HepG2 (cell line): ENCODE data around the gene SPAG9. TPM values are rescaled to one million over a fixed set of nuclear protein-coding genes. Genes with fewer than 3 reads are reported as not detected.
A peak's percentile ranks its signal among the peaks of the same experiment; 100 is the strongest.

Source experiments
- BORCS8-MEF2B ChIP-seq: sonication (generic); formaldehyde crosslinking; IDR thresholded peaks from 2 replicates; pipeline ENCODE4 v1.8.0; 2022; ENCODE audit warnings: mild to moderate bottlenecking, missing genetic modification reagents
- CBFB ChIP-seq: sonication (generic); formaldehyde crosslinking; IDR thresholded peaks from 2 replicates; pipeline ENCODE4 v1.4.0; 2020; ENCODE audit warnings: missing genetic modification reagents
- CC2D1A ChIP-seq: sonication (generic); formaldehyde crosslinking; IDR thresholded peaks from 2 replicates; pipeline ENCODE4 v1.8.1; 2023; ENCODE audit warnings: mild to moderate bottlenecking, missing genetic modification reagents
- HNRNPUL1 ChIP-seq: fragments of 200-400 bp; formaldehyde crosslinking; IDR thresholded peaks from 2 replicates; pipeline ENCODE4 v1.6.1; 2017; ENCODE audit warnings: low read depth, mild to moderate bottlenecking, low read length, moderate library complexity
- KDM4B ChIP-seq: sonication (generic); formaldehyde crosslinking; IDR thresholded peaks from 2 replicates; pipeline ENCODE4 v1.4.0; 2020; ENCODE audit warnings: missing genetic modification reagents
- KDM5B ChIP-seq: sonication (generic); formaldehyde crosslinking; IDR thresholded peaks from 2 replicates; pipeline ENCODE4 v1.4.0; 2020; ENCODE audit warnings: missing genetic modification reagents, mild to moderate bottlenecking, borderline replicate concordance
- MAZ ChIP-seq, 2 experiments: sonication (generic) in 1 of 2; formaldehyde crosslinking in 1 of 2; IDR thresholded peaks; 2 replicates each; pipeline versions ENCODE4 v1.5.0 to v1.6.1; 2012 to 2020; ENCODE audit warnings: low read depth in 2 of 2, mild to moderate bottlenecking in 2 of 2, borderline replicate concordance in 1 of 2, improper control_type of control experiment in 1 of 2, low read length in 1 of 2, missing genetic modification reagents in 1 of 2, moderate library complexity in 1 of 2
- NAIF1 ChIP-seq: sonication (generic); formaldehyde crosslinking; IDR thresholded peaks from 2 replicates; pipeline ENCODE4 v1.5.0; 2020; ENCODE audit warnings: mild to moderate bottlenecking, missing genetic modification reagents, borderline replicate concordance
- NFE2 ChIP-seq: sonication (generic); formaldehyde crosslinking; IDR thresholded peaks from 2 replicates; pipeline ENCODE4 v1.4.0; 2020; ENCODE audit warnings: missing genetic modification reagents
- NFE2L1 ChIP-seq: sonication (generic); formaldehyde crosslinking; IDR thresholded peaks from 2 replicates; pipeline ENCODE4 v1.4.0; 2020; ENCODE audit warnings: missing genetic modification reagents, mild to moderate bottlenecking, borderline replicate concordance
- PHB2 ChIP-seq: fragments of 450-650 bp; IDR thresholded peaks from 2 replicates; pipeline ENCODE4 v1.6.1; 2018; ENCODE audit not compliant: partially characterized antibody
- PITX1 ChIP-seq: sonication (generic); formaldehyde crosslinking; IDR thresholded peaks from 2 replicates; pipeline ENCODE4 v1.5.1; 2020; ENCODE audit warnings: mild to moderate bottlenecking, missing genetic modification reagents
- RFXANK ChIP-seq: IDR thresholded peaks from 2 replicates; pipeline ENCODE4 v1.6.1; 2016
- TOE1 ChIP-seq: sonication (generic); formaldehyde crosslinking; IDR thresholded peaks from 2 replicates; pipeline ENCODE4 v1.4.0; 2020; ENCODE audit warnings: mild to moderate bottlenecking, missing genetic modification reagents
- ZNF136 ChIP-seq: sonication (generic); formaldehyde crosslinking; IDR thresholded peaks from 2 replicates; pipeline ENCODE4 v1.8.1; 2022; ENCODE audit warnings: low read depth, mild to moderate bottlenecking, moderate library complexity, missing genetic modification reagents
- ZNF138 ChIP-seq: sonication (generic); formaldehyde crosslinking; IDR thresholded peaks from 2 replicates; pipeline ENCODE4 v1.5.0; 2020; ENCODE audit warnings: mild to moderate bottlenecking, low read depth, missing genetic modification reagents
- ZNF331 ChIP-seq: sonication (generic); formaldehyde crosslinking; IDR thresholded peaks from 2 replicates; pipeline ENCODE4 v1.4.0; 2020; ENCODE audit warnings: missing genetic modification reagents
- ZNF383 ChIP-seq: sonication (generic); formaldehyde crosslinking; IDR thresholded peaks from 2 replicates; pipeline ENCODE4 v1.4.0; 2020; ENCODE audit warnings: missing genetic modification reagents, mild to moderate bottlenecking, borderline replicate concordance
- ZNF44 ChIP-seq: sonication (generic); formaldehyde crosslinking; IDR thresholded peaks from 2 replicates; pipeline ENCODE4 v1.5.1; 2020; ENCODE audit warnings: mild to moderate bottlenecking, missing genetic modification reagents
- ZNF768 ChIP-seq: sonication (generic); formaldehyde crosslinking; IDR thresholded peaks from 2 replicates; pipeline ENCODE4 v1.4.0; 2020; ENCODE audit warnings: missing genetic modification reagents
- polyA plus RNA-seq, 8 experiments: library from polyadenylated mRNA; depleted of rRNA in 3 of 8; stranded (reverse) in 7 of 8; unstranded in 1 of 8; fragments of >200 nt; fragmentation: Illumina TruSeq in 4 of 8; extraction: Trizol in 4 of 8; gene quantifications; 2 replicates each; pipeline versions ENCODE4 v1.2.1 to v1.2.3, GENCODE V29; 2011 to 2016; ENCODE audit warnings: low read depth in 4 of 8, missing spikeins in 1 of 8, mixed read lengths in 1 of 8; ENCODE audit not compliant: insufficient read depth in 1 of 8
- total RNA-seq, 5 experiments: library from RNA; depleted of rRNA; stranded (reverse); fragments of >200 nt; fragmentation: Illumina TruSeq; extraction: Trizol; gene quantifications; 2 replicates each; pipeline ENCODE4 v1.2.3, GENCODE V29; 2016; ENCODE audit warnings: low read depth in 1 of 5
- TF ChIP-seq, protein P1 (sequence below): IDR thresholded peaks from 2 replicates; pipeline ENCODE4 v1.6.1; 2018; ENCODE audit warnings: missing genetic modification reagents
- TF ChIP-seq, protein P2 (sequence below): IDR thresholded peaks from 2 replicates; pipeline ENCODE4 v1.6.1; 2016; ENCODE audit warnings: low read depth
- TF ChIP-seq, protein P3 (sequence below): sonication (generic); formaldehyde crosslinking; IDR thresholded peaks from 2 replicates; pipeline ENCODE4 v1.4.0; 2020; ENCODE audit warnings: mild to moderate bottlenecking, missing genetic modification reagents

The SPAG9 gene
- total and polyA plus RNA-seq, 2 of the 13 experiments (the other 11 are each of a cell fraction or from before 2014, with no cell fraction given): 43.2 to 78.6 TPM

DNA sequence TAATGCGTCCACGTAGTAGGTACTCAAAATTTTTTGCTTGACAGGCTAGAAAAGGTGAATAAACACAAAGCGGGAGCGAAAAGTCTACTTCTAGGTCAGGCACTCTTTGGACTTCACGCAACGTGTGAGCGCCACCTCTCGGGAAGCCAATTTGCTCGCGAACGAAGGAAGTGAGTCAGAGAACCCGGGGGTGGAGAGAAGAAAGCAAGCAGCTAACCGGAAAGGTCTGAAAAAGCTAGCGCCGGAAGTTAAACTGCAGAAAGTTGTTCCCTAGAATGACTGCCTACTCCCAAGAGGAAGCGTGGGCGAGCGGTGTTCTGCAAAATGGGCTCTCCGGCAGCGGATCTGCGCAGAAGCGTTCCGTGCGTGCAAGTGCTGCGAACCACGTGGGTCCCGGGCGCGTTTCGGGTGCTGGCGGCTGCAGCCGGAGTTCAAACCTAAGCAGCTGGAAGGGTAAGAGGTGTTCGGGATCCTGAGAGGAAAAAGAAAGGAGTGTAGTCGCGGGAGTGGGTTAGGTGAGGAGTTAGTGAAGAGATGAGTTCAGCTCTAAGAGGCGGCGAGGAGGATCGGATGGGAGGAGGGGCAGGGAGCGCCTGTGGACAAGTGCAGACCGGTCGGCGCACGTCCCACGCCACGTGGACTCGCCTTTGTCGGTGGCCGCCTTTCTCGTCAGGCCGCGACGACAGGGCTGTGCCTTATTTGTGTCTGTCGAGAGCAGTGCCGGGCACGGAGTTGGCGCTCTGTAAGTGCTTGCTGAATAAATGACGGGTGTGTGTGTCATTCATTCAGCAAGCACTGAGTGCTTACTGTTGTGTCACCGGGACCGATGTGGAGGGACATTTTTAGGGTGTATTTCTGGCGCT lies 32.8 kb upstream of the SPAG9 start, which contains the start of gene NME1 (continued):
- peak; percentile 90; the same call in 1 of the 2 replicates for TF ChIP-seq MAZ (IDR thresholded peaks at IDR 0.05; ENCODE audit: borderline replicate concordance, low read depth, low read length)
- TF ChIP-seq MAZ (CRISPR knock-in tag; IDR thresholded peaks at IDR 0.05; ENCODE audit: low read depth): peak; percentile 81
- peak; percentile 96 for TF ChIP-seq RFXANK (CRISPR knock-in tag)
- peak; percentile 98 for TF ChIP-seq KDM4B
- no peak for TF ChIP-seq PHB2
- TF ChIP-seq, protein P1, sequence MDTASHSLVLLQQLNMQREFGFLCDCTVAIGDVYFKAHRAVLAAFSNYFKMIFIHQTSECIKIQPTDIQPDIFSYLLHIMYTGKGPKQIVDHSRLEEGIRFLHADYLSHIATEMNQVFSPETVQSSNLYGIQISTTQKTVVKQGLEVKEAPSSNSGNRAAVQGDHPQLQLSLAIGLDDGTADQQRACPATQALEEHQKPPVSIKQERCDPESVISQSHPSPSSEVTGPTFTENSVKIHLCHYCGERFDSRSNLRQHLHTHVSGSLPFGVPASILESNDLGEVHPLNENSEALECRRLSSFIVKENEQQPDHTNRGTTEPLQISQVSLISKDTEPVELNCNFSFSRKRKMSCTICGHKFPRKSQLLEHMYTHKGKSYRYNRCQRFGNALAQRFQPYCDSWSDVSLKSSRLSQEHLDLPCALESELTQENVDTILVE: peak; percentile 99
- TF ChIP-seq CC2D1A (CRISPR knock-in tag): peak; percentile 95
- TF ChIP-seq NFE2L1 (CRISPR knock-in tag): peak; percentile 90; the same call in 1 of the 2 replicates
- peak; percentile 93; the same call in 1 of the 2 replicates for TF ChIP-seq ZNF44 (CRISPR knock-in tag)
- TF ChIP-seq ZNF383 (CRISPR knock-in tag): peak; percentile 100
- TF ChIP-seq, protein P2, sequence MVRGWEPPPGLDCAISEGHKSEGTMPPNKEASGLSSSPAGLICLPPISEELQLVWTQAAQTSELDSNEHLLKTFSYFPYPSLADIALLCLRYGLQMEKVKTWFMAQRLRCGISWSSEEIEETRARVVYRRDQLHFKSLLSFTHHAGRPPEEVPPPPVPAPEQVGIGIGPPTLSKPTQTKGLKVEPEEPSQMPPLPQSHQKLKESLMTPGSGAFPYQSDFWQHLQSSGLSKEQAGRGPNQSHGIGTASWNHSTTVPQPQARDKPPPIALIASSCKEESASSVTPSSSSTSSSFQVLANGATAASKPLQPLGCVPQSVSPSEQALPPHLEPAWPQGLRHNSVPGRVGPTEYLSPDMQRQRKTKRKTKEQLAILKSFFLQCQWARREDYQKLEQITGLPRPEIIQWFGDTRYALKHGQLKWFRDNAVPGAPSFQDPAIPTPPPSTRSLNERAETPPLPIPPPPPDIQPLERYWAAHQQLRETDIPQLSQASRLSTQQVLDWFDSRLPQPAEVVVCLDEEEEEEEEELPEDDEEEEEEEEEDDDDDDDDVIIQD (CRISPR knock-in tag): peak; percentile 94
- TF ChIP-seq ZNF768 (CRISPR knock-in tag): peak; percentile 90
- TF ChIP-seq HNRNPUL1: no peak
- peak; percentile 75; the same call in 1 of the 2 replicates for TF ChIP-seq PITX1 (CRISPR knock-in tag)
- TF ChIP-seq, protein P3, sequence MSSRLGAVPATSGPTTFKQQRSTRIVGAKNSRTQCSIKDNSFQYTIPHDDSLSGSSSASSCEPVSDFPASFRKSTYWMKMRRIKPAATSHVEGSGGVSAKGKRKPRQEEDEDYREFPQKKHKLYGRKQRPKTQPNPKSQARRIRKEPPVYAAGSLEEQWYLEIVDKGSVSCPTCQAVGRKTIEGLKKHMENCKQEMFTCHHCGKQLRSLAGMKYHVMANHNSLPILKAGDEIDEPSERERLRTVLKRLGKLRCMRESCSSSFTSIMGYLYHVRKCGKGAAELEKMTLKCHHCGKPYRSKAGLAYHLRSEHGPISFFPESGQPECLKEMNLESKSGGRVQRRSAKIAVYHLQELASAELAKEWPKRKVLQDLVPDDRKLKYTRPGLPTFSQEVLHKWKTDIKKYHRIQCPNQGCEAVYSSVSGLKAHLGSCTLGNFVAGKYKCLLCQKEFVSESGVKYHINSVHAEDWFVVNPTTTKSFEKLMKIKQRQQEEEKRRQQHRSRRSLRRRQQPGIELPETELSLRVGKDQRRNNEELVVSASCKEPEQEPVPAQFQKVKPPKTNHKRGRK (CRISPR knock-in tag): no peak
- peak; percentile 95; the same call in 1 of the 2 replicates for TF ChIP-seq ZNF136
- peak; percentile 76 for TF ChIP-seq NFE2 (CRISPR knock-in tag)
- TF ChIP-seq BORCS8-MEF2B (CRISPR knock-in tag): peak; percentile 90
- TF ChIP-seq ZNF331 (CRISPR knock-in tag): peak; percentile 98
- TF ChIP-seq ZNF138 (CRISPR knock-in tag): peak; percentile 96; the same call in 1 of the 2 replicates
- TF ChIP-seq KDM5B (CRISPR knock-in tag): peak; percentile 97; the same call in 1 of the 2 replicates
- peak; percentile 99 for TF ChIP-seq TOE1 (CRISPR knock-in tag)
- TF ChIP-seq CBFB: peak; percentile 98
- peak; percentile 95 for TF ChIP-seq NAIF1 (CRISPR knock-in tag)
